Dermis microvascular lymphatic vessel endothelial cell (primary cell): ENCODE data around the gene C1QTNF6. TPM values are rescaled to one million over a fixed set of nuclear protein-coding genes. Genes with fewer than 3 reads are reported as not detected.

Source experiments
- DNase-seq, 2 donors: peaks; one replicate each; pipeline versions ENCODE4 v3.0.0 to v3.0.0-alpha.2; 2010; ENCODE audit warnings: low read depth in 2 of 2
- total RNA-seq: library from RNA; depleted of rRNA; stranded (reverse); fragments of >200 nt; gene quantifications from 2 replicates; pipeline ENCODE4 v1.2.1, GENCODE V29; 2014

The C1QTNF6 gene
- total RNA-seq, 1 donor from 2014 or later: 5.0 TPM

DNA sequence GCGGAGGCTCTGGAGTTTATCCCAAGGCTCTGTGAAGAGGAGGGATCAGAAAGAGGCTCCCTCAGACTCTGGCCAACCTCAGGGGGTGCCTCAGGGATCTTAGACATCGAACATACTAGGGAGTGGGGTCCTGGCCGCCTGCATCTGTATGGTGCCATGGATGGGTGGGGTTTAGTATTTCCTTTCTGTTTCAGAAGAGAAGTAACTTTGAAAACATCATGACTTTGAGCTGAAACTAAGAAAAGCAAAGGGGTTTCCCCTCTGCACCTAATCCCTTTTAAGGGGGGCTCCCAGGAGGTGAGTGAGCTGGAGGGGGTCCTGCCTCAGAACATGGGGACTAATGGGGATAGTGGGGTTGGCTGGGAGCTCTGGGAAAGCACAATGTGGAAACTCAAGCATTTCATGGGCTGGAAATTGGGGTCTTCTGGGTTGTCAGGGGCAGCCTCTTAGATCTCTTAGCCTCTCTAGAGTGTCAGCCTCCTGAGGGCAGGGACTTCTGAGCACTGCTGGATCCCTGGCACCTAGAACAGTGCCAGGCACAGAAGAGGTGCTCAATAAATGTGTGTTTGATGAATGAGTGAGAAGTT is 36.0 kb upstream of the C1QTNF6 start:
- DNase-seq: no peak

DNA sequence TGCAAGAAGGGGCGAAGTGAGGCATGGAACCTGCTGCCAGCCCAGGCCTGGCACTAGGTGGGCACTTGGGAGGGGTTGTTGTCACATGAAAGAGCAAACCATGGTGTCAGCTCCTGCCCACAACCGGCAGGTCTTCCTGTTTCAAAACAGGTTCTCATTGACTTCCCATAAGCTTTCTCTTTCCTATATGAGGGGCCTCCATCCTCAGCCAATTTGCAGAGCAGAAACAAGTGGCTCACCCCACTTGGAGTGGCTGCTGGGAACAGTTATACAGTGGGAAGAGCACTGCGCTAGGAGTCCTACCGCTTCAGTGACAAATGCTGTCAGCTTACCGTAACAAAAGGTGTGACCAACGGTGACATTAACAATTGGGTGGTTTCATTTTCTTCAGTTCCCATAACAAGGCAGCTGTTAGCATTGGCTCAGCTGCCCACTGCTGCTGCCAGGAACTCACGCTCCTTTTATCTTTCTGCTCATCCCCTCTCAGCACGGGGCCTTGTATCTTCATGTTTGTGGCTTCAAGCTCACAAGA is 34.5 kb upstream of the C1QTNF6 start:
- no peak for DNase-seq

GRCh38 chr22:37221424-37222333 is 33.6 kb upstream of the C1QTNF6 start:
- DNase-seq: no peak

DNA sequence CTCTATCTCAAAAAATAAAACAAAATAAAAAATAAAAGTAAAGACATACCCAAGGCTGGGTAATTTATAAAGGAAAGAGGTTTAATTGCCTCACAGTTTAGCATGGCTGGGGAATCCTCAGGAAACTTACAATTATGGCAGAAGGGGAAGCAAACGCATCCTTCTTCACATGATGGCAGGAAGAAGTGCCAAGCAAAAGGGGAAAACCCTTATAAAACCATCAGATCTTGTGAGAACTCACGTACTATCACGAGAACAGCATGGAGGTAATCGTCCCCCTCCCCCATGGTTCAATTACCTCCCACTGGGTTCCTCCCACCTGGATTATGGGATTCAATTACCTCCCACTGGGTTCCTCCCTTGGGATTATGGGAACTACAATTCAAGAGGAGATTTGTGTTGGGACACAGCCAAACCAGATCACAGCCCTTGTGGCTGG is 32.5 kb upstream of the C1QTNF6 start:
- DNase-seq: no peak

DNA sequence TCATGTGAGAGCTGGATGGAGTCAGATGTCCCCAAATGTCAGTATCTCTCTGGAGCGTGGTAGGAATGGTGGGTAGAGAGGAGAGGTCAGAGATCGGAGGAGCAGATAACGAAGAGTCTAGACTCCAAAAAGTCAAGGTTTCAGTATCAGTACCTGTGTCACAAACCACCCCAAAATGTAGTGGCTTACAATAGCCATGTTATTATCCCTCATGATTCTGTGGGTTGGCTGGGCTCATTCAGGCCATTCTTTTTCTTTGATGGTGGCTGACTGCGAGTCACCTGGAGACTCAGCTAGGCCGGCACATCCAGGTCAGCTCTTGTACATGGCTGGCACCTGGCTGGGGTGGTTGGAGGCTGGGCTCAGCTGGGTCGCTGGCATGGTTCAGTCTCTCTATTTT is 31.5 kb upstream of the C1QTNF6 start:
- no peak for DNase-seq

DNA sequence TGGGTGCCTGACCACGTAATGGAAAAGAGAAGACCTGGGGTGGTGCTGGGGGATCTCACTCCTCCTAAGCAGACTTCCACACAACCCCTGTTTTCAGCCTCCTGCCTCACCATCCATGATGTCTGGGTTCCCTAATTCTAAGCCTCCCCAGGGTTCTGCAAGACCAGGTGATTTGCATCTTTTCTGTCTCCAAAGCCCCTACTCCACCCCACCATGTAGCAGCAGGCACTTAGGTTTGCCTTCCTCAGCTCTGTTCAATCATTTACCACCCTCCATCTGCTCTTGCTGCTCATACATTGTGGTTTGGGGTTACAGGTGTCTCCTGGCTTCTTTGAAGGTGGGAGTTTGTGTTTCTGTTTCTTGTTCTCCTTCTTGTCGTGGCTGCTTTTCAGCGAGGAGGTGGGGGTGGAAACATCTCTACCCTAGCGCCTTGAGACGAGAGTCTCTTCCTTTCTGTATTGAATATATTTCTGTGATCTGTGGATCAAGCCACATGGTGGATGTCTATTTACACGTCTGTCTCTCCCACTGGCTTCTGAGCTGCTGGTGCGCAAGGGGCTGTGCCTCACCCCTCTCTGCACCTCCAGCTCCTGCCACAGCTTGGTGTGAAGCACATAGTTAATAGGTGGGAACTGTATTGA is 30.8 kb upstream of the C1QTNF6 start:
- no peak for DNase-seq

- no peak for DNase-seq
These were observed 30.3 kb upstream of the C1QTNF6 start for GRCh38 chr22:37218399-37218770.

GRCh38 chr22:37215890-37216289 is 27.8 kb upstream of the C1QTNF6 start:
- DNase-seq: no peak

DNA sequence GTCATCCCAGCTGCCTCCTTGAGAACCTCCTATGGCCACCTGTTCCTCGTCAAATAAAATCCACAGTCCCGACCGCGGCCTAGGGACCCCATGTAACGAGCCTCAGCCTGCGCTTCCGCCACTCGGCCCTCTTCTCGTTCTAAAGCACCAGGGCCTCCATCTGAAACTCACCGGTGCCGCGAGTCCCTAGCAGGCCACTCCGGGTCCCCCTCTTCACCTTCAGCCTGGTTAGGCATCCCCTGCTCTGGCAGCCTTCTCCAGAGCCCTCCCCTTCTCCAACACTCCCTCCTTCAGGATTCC is 26.6 kb upstream of the C1QTNF6 start:
- no peak for DNase-seq

GRCh38 chr22:37213941-37214730 is 26.1 kb upstream of the C1QTNF6 start:
- DNase-seq: no peak

DNA sequence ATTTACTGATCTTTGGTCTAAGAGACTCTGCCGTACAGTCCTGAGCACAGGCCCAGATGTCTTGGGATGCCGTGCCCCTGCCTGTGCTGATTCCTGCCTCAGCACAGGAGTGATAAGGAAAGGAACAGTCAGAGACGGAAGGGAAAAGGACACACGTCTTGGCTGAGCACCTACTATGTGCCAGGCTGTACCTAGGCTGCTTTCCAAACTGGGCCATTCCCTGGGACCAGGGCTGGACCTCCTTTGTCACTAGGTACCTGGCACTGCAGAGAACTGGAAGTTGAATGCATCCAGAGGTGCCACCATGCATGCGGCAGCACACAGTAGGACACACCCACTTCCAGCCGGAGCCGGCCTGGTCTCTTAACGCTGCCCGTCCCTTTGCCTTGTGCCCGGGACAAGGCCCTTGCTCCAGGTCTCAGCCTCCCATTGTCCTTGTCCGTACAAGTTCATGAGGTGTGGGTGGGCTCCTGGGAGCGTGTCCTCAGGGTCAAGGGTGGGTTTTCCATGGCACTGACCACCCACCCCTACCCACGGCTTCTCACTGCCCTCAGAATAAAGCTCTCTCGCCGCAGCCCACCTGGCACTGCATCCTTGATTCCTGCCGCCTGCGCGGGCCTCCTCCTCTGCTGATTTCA is 25.3 kb upstream of the C1QTNF6 start:
- DNase-seq: no peak

DNA sequence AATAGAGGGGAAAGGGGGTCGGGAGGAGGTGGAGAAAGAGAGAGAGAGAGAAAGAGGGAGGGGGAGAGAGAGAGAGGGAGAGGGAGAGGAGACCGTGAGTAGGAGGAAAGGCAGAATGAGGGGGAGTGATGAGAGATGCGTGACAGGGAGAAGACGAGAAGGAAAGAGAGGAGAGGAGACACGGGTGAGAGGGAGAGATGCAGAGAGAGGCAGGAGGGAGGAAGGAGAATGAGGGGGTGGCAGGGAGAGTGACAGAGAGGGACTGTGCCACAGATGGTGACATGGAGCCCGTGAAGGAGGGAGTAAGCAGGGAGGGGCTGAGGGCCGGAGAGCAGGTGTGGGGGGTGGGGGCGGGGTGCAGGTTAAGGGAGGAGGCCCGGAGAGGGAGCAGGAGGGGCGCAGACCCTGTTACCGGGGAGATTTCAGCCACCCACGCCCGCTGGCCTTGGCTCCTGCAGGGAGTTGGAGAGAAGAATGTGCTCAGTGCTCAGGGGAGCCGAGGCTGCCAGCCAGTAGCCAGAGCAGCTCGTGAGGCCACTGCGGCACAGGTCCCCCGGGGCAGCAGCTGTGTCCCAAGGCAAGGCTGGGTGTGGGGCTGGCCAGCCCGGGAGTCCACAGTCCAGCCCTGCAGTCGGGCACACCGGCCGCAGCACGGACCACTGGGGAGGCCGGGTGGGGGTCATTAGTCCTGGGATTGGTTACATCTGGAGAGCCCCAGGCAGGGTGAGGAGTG is 24.3 kb upstream of the C1QTNF6 start, which contains the start of gene SSTR3:
SSTR3 (minus strand) TSS at position 304 of the 733 bp plus-strand sequence. CDS start 4,674 bp downstream, outside the sequence.
- DNase-seq: no peak

- no peak for DNase-seq
These were observed 23.8 kb upstream of the C1QTNF6 start for GRCh38 chr22:37211866-37212173.

DNA sequence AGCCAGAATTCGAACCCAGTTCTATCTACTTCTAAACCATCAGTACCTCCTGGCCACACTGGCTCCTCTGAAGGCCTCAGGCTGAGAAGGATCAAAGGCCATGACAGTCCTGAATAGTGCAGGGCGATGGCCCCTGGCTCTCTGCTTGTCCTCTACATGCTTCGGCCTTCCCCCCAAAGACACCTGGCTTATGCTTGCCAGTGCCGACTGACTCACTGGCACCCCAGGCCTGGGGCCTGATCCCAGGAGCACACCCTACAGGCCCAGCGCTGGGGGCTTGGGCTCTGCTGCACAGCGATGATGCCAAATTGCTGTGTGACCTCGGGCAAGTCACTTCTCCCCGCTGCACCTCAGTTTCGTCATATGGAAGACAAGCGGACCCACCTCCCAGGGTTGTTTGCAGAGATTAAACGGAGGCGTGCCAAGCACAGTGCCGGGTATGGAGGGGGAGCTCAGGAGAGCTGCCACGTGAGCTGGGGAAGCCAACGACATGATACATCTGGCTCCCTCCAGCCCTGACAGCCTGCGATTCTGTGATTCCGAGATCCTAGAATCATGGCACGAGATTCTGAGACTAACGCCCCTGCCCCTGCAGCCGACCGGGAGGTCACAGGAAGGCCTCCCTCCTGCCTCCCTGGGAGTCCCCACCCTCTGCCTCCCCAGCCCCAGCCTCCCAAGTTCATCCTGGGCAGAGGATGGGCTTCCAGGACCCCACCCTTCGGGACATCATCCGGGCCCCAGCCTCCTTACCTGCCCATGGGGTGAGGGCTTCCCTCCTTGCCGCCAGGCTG is 23.2 kb upstream of the C1QTNF6 start:
- no peak for DNase-seq

DNA sequence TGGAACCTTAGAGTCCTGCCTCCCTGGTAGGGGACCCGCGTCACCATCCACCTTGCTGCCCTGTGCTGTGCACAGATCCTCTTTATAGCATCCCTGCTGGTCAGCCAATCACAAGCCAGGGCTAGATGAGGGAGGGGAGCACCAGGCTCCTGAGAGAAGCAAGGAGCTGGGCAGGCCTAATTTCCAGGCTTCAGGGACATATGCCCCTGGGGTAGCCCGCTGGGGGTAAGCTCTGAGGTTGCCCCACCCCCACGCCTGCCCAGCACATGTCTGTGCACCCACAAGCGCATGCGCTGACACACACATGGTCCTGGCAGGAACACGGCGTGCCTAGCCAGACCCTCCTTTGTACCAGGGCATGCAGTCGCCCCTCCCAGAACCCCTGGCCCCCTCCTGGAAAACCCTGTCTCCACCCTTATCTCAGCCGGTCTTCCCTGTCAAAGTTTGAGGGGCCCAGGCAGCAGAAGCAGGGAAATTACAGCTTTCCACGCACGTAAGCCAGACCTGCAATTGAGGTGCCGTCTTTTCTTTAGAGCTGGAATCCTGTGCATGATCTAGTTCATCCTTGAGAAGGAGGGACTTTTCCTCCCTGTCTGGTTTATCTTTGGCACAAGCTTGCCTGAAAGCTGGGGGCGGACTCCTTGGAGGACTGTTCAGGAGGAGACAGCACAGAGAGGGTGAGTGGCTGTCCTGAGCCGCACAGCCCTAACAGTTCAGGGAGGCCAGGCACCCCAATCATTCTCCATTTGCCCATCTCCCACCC is 22.2 kb upstream of the C1QTNF6 start:
- no peak for DNase-seq

GRCh38 chr22:37209140-37209845 is 21.2 kb upstream of the C1QTNF6 start:
- no peak for DNase-seq

DNA sequence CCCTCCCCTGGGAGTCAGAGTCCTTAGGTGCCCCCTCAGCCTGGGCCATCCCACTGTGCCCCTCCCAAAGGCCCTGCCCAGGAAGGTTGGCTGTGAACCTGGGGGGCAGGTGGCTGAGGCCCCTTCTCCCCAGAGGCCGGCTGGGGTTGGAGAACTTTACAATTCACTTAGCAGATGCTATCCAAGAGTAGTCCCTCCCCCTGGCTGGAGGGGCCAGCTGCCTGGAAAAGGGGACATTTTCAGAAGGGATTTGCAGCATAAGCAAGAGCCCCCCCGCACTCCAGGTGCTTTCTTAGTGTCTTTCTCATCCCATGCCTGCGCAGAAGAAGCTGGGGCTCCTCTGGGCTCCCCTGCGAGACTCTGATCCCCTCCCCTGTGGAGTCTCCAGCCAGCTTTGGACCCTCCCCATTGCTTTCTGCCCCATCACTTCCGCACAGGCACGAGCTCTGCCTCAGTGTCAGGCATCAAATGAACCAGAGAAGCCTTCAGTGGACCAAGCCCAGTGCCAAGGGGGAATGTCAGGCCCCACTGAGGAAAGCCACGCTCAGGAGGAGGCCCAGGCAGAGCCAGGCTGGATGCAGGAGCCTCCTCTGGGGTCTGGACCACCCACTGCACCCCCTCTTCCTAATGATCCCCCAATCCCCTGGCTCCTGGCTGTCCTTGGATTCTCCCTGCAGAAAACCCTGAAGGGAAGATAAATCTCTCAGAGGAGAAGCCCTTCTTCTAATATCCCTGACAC is 20.5 kb upstream of the C1QTNF6 start:
- DNase-seq: no peak

- DNase-seq: no peak
These were observed 19.9 kb upstream of the C1QTNF6 start for GRCh38 chr22:37207981-37208380.
